ENCODE results near the gene ASCL5. TPM values are rescaled to one million over a fixed set of nuclear protein-coding genes. Genes with fewer than 3 reads are reported as not detected.

The ASCL5 gene
- total RNA-seq, 1 donor from 2014 or later, result not detected

GRCh38 chr1:201113451-201114244 lies 13.3 kb downstream of the ASCL5 start:
- no peak for DNase-seq
- ChIA-PET CTCF (interaction anchor here (0.6 to 3.2 kb wide), 8 partner anchors 9 to 142 kb away, joined by 3 to 38 read pairs (median 4); partner anchors contain the start of gene TMEM9), POLR2A (no interaction called here)
- peak overlapping the region; percentile 82 for H3K4me3 Mint-ChIP-seq
- no peak for ATAC-seq (ENCODE audit: low read depth)
- H3K27ac Mint-ChIP-seq, result no peak overlapping the region
- no peak for TF ChIP-seq CTCF (IDR thresholded peaks at IDR 0.05)
- peaks cover 2% of the 10 kb centered on the region for H3K4me1 Mint-ChIP-seq
- no peaks in the 10 kb centered on the region for H3K36me3 Mint-ChIP-seq (ENCODE audit: low read depth)
- H3K27me3 Mint-ChIP-seq, result peaks cover 12% of the 10 kb centered on the region
- H3K9me3 Mint-ChIP-seq, result no peaks in the 10 kb centered on the region
- intact Hi-C loops (cut with micrococcal nuclease), result loop anchor here (1.0 to 5.0 kb wide), 4 partner anchors 27 to 491 kb away; partner anchors contain the start of gene KIF14

- H3K9me3 Mint-ChIP-seq, result no peaks in the 10 kb centered on the region
- H3K4me1 Mint-ChIP-seq, result peaks cover 2% of the 10 kb centered on the region
- POLR2A ChIA-PET, result no interaction called here
- CTCF ChIA-PET, result interaction anchor here (1.2 to 3.2 kb wide), 2 partner anchors 41 to 141 kb away, joined by 4 to 38 read pairs; partner anchors contain the start of gene TMEM9
- ATAC-seq (ENCODE audit: low read depth) (no peak), DNase-seq (no peak)
- H3K36me3 Mint-ChIP-seq (ENCODE audit: low read depth), result no peaks in the 10 kb centered on the region
- H3K27ac Mint-ChIP-seq, result no peak overlapping the region
- intact Hi-C loops (cut with micrococcal nuclease), result loop anchor here (5.0 kb wide), 2 partner anchors 71 to 491 kb away; partner anchors contain the start of gene KIF14
- H3K27me3 Mint-ChIP-seq, result peaks cover 12% of the 10 kb centered on the region
- H3K4me3 Mint-ChIP-seq, result no peak overlapping the region
- TF ChIP-seq CTCF (IDR thresholded peaks at IDR 0.05), result no peak
Observed at GRCh38 chr1:201112926-201113325, 14.1 kb downstream of the ASCL5 start.

- no peak within 1 kb of the TSS for H3K4me3 Mint-ChIP-seq
- H3K36me3 Mint-ChIP-seq (ENCODE audit: low read depth), result no peaks in the 10 kb centered on the region
- H3K4me1 Mint-ChIP-seq, result peaks cover 2% of the 10 kb centered on the region
- ChIA-PET CTCF (no interaction called here), POLR2A (interaction anchor here (0.6 kb wide), 1 partner anchor 1070 kb away, joined by 4 read pairs; no protein-coding TSS in a partner anchor)
- H3K9me3 Mint-ChIP-seq, result no peaks in the 10 kb centered on the region
- ATAC-seq (ENCODE audit: low read depth) (no peak), DNase-seq (no peak)
- TF ChIP-seq CTCF (IDR thresholded peaks at IDR 0.05), result no peak
- intact Hi-C loops (cut with micrococcal nuclease), result loop anchor here (5.0 kb wide), 2 partner anchors 70 to 490 kb away; partner anchors contain the start of gene KIF14
- H3K27ac Mint-ChIP-seq, result no peak within 1 kb of the TSS
- peaks cover 12% of the 10 kb centered on the region for H3K27me3 Mint-ChIP-seq
Observed at GRCh38 chr1:201112173-201112731, 14.7 kb downstream of the ASCL5 start, which contains the start of gene CACNA1S. Gene CACNA1S, minus strand, starts transcription at chr1:201112426. Its CDS starts 87 bp downstream, at chr1:201112339.

- H3K27me3 Mint-ChIP-seq, result peaks cover 12% of the 10 kb centered on the region
- ChIA-PET POLR2A (interaction anchor here (0.6 kb wide), 1 partner anchor 1070 kb away, joined by 4 read pairs; no protein-coding TSS in a partner anchor), CTCF (no interaction called here)
- H3K9me3 Mint-ChIP-seq, result no peaks in the 10 kb centered on the region
- no peak for TF ChIP-seq CTCF (IDR thresholded peaks at IDR 0.05)
- DNase-seq (no peak), ATAC-seq (ENCODE audit: low read depth) (no peak)
- H3K4me3 Mint-ChIP-seq, result no peak overlapping the region
- H3K36me3 Mint-ChIP-seq (ENCODE audit: low read depth), result no peaks in the 10 kb centered on the region
- no peak overlapping the region for H3K27ac Mint-ChIP-seq
- H3K4me1 Mint-ChIP-seq, result peaks cover 2% of the 10 kb centered on the region
- intact Hi-C loops (cut with micrococcal nuclease), result loop anchor here (5.0 kb wide), 2 partner anchors 69 to 489 kb away; partner anchors contain the start of gene KIF14
Observed at GRCh38 chr1:201111672-201112071, 15.3 kb downstream of the ASCL5 start.

GRCh38 chr1:201111156-201111555 lies 15.8 kb downstream of the ASCL5 start:
- no peak for TF ChIP-seq CTCF (IDR thresholded peaks at IDR 0.05)
- ChIA-PET POLR2A (no interaction called here), CTCF (no interaction called here)
- Mint-ChIP-seq H3K4me3 (no peak overlapping the region), H3K36me3 (ENCODE audit: low read depth) (no peaks in the 10 kb centered on the region), H3K27ac (no peak overlapping the region), H3K4me1 (peaks cover 2% of the 10 kb centered on the region), H3K9me3 (no peaks in the 10 kb centered on the region), H3K27me3 (peaks cover 12% of the 10 kb centered on the region)
- DNase-seq (no peak), ATAC-seq (ENCODE audit: low read depth) (no peak)
- intact Hi-C loops (cut with micrococcal nuclease), result loop anchor here (5.0 kb wide), 2 partner anchors 69 to 489 kb away; partner anchors contain the start of gene KIF14
